Left cardiac atrium (tissue), 4 donors: ENCODE measurements around the gene CES5A. TPM values are rescaled to one million over a fixed set of nuclear protein-coding genes. Genes with fewer than 3 reads are reported as not detected.
"Not testable (repeated sequence)": the region's sequence is repeated elsewhere in the genome, so short reads cannot be mapped to it uniquely, and the experiment has no call there.

Experiments used
- ATAC-seq, 2 donors: fragments of 200-7000 bp; cut with Tn5 transposase; one replicate each; pipeline ENCODE4 v1.9.1; 2020; ENCODE audit warnings: mild to moderate bottlenecking in 2 of 2, moderate library complexity in 2 of 2
- DNase-seq: peaks from one replicate; pipeline ENCODE4 v3.0.0-alpha.2; 2020
- intact Hi-C, 2 donors: fragments of 100-400 bp; cut with DNase I; formaldehyde crosslinking; loops; one replicate each; pipeline versions ENCODE4 v1.14.1 to v1.15.1; 2022 to 2023
- total RNA-seq, 2 donors: library from RNA; stranded (reverse); fragmentation: NEBNext Ultra II Directional; extraction: Animal tissue kit (Norgen Biotek cat#: 25700); gene quantifications; one replicate each; pipeline ENCODE4 v1.2.1, GENCODE V29; 2021
- donor health status: DM: no; HTN: yes; CAD: no.
- donor health status: DM: no; HTN: yes; CAD: no; lungs with severe emphysema.
- donor health status: DM: yes; HTN: yes; CAD: no.
- donor health status: Dilated cardiomyopathy.

Gene CES5A
- total RNA-seq, 2 donors from 2014 or later: 0.21 to 0.26 TPM

- ATAC-seq, DNase-seq, intact Hi-C loops: not testable (repeated sequence)
Observed at GRCh38 chr16:55835173-55835572, 40.0 kb downstream of the CES5A start.

DNA sequence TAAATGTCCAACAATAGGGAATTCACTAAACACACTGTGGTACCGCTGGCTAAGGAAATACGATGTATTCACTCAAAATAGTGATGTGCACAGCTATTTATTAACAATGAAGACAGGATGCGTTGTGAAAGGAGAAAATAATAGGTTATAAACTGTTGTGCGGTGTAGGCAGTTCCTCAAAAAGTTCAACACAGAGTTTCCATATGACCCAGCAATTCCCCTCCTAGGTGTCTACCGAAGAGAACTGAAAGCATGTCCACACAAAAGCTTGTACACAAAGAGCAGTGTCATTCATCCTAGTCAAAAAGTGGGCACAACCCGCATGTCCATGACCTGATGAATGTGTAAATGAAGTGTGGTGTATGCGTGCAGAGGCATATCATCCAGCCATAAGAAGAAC, 41.1 kb downstream of the CES5A start:
- intact Hi-C loops: no loop called here
- ATAC-seq (no peak), DNase-seq (no peak)

DNA sequence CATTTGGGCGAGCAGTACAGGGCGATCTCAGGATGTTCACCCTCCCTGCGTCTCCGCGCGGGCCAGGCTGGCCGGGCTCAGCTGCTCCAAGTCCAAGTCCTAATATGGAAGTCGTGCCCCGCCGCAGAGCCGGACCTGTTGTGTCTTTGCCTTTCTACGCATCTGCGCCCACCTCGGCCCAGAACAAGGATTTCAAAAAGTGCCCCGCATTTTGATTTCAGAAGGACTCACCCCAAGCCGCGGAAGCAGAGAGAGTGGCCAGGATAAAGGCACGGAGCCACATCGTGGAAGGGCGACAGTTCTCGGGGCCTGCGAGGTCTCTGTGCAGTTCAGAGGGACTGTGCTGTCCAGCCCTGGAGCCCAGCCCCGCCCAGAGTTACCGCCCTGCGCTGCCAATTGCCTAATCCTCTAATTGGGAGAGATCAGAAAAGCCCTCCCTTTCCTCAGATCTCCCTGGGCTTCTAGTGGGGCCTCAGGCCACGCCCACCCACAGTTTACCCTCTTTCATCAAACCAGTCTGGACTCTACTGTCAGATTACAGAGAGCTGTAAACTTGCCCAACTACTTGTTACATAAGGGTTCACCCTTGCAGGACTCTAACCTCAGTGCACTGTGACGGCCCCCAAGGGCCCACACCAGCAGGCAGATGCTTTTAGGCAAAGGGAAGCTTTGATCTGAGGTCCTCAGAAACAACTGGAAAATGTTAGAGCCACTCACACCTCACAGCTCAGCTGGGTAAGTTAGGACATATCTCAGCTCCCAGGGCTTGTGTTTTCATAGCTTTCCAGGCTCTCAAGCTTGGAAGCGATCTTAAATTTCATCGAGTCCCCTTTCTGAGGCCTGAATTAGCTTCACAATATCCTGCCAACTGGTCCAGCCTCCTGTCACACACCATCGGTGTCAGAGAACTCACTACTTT, 42.1 kb downstream of the CES5A start, which contains the start of gene CES1:
Gene CES1, minus strand, starts transcription at position 324 of the 919 bp plus-strand sequence. Its CDS starts 41 bp downstream, at position 283.
- intact Hi-C loops: no loop called here
- ATAC-seq (peak; percentile 81 to 84), DNase-seq (peak; percentile 69)

DNA sequence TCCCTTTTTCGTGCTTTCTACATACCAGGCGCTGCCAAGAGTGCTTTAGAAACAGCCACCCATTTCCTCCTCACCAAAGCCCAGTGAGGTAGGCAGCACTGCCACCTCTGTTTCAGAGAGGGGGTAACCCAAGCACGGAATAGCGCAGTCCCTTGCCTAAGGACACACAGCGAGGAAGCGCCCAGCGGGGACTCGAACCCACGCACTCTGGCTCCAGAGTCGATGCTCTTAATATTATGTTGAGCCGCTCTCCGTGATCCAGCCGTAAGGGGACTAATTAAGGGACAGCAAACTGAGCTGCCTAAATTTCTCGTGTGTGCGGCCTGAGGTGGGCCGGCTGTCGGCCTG, 42.8 kb downstream of the CES5A start:
- no peak for DNase-seq
- no peak for ATAC-seq
- intact Hi-C loops: no loop called here

GRCh38 chr16:55830658-55831294, 44.4 kb downstream of the CES5A start:
- ATAC-seq: no peak

DNA sequence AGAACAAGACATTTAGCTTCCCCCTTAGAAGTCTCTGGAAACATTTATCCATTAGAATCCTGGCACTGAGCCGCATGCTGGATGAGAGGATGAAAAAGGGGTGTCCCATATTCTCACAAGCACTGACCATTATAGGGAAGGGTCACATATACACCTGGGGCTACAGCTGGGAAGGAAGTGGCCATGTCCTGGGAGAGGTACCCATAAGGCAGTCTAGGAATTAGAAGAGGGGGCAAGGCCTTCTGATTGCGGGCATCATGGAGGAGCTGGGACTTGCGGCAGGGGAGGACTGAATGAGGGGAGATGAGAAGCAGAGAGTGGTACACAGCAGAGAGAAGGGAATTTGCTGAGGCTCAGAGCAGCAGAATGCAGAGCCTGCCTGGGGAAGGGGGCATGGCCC, 45.9 kb downstream of the CES5A start:
- ATAC-seq, DNase-seq, intact Hi-C loops: not testable (repeated sequence)

More at GRCh38 chr16:55830658-55831294, 44.4 kb downstream of the CES5A start:
- DNase-seq: no peak
- intact Hi-C loops: no loop called here

DNA sequence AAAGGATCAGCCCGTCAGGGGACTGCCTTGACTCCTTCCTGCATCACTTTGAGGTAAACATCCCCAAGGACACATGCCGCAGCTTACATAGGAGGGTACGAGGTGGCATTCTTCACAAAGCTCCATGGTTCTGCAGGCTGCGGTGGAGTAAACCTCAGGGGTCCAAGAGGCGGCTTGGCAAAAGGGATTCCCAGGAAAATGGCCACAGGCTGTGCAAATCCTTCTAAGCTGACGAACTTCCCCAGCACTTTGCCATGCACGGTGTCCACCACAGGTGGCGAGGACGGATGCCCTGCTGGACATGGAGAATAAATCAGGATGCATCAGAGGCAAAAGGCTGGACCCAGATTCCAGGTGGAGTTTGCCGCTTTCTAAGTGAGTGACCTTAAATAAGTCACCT, 46.5 kb downstream of the CES5A start:
- intact Hi-C loops: no loop called here
- ATAC-seq (no peak), DNase-seq (no peak)

GRCh38 chr16:55825115-55825728, 50.0 kb downstream of the CES5A start:
- intact Hi-C loops: no loop called here
- DNase-seq (no peak), ATAC-seq (no peak)

- no peak for ATAC-seq
- intact Hi-C loops: no loop called here
- DNase-seq: no peak
Observed at GRCh38 chr16:55824473-55825000, 50.6 kb downstream of the CES5A start.

DNA sequence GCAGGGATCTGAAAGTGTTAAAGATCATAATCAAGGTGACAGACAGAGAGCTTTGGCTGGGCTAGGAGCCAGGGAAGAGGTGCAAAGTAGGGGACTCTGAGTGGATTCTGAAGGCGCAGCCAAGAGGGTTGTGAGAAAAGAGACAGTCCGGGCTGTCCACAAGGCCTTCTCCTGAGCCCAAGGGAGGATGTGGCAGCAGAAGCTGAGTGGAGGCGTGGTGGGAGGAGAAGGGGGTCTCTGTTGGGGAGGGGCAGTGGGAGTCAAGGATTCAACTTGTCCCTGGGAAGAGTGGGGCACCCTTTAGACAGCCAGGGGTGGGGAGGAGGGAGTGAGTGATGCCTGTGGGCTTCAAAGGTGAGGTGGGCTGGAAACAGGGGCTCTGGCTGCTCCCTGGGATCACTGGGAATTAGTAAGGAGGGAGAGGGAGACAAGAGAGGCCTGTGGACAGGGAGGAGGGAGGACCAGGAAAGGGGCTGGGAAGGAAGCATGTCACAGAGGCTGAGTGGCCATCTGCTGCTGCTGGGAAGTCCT, 52.8 kb downstream of the CES5A start:
- intact Hi-C loops: no loop called here
- ATAC-seq: no peak
- DNase-seq: no peak

DNA sequence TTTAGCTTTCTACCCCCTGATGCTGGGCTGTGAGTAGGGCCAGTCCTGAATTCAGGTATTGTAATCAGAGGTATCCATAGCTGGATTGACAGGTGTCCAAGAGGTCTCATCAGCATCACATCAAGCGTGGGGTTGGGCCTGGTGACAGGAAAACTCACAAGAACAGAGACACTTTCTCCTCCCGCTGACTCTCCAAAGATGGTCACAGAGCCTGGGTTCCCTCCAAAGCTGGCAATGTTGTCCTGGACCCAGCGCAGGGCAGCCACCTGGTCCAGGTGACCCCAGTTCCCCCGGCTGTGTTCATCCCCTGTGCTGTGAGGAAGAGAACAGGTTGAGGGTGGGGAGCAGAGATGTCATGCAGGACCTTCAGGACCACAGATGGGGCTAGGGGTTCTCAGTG, 54.0 kb downstream of the CES5A start:
- intact Hi-C loops: no loop called here
- DNase-seq (no peak), ATAC-seq (no peak)

- intact Hi-C loops: no loop called here
- ATAC-seq: no peak
Observed at GRCh38 chr16:55820615-55821014, 54.6 kb downstream of the CES5A start.

DNA sequence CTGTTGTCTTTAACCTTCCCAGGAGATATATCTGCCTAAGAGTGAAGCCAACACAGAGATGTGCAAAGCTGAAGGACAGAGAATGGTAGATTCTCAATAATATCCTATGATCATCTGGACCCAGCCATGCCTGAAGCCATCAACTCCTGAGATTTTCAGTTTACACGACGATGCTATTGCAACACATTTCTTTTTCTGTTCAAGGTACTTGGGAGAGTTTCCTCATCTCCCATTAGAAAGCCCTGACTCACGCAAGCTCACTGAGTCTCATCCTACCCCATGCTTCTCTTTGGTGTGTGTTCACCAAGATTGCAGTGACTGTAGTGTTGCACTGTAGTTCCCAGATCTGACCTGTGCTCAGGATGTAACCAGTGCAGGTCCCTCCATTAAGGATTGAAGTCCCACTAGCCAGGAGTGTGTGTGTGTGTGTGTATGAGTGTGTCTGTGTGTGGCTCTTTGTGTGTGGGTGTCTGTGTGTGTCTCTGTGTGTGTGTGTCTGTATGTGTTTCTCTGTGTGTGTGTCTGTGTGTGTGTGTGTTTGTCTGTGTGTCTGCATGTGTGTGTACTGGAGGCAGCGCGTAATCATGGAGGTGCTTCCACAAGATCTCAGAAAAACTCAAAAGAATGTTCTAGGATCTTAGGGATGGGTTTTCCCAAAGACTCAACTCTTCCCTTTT, 57.8 kb downstream of the CES5A start:
- intact Hi-C loops: no loop called here
- no peak for DNase-seq
- ATAC-seq: no peak

More at GRCh38 chr16:55820615-55821014, 54.6 kb downstream of the CES5A start:
- no peak for DNase-seq

GRCh38 chr16:55816222-55816621, 59.0 kb downstream of the CES5A start:
- intact Hi-C loops, DNase-seq: not testable (repeated sequence)
- peak in 1 of 2 donors; percentile 27 for ATAC-seq

GRCh38 chr16:55815320-55815719, 59.9 kb downstream of the CES5A start:
- no peak for ATAC-seq
- intact Hi-C loops: no loop called here
- no peak for DNase-seq

GRCh38 chr16:55814174-55814573, 61.0 kb downstream of the CES5A start:
- ATAC-seq, intact Hi-C loops, DNase-seq: not testable (repeated sequence)

- intact Hi-C loops, ATAC-seq, DNase-seq: not testable (repeated sequence)
Observed at GRCh38 chr16:55813730-55814129, 61.4 kb downstream of the CES5A start.

- DNase-seq (no peak), ATAC-seq (no peak)
- intact Hi-C loops: no loop called here
Observed at GRCh38 chr16:55812951-55813350, 62.2 kb downstream of the CES5A start.

- intact Hi-C loops: no loop called here
- DNase-seq (no peak), ATAC-seq (no peak)
Observed at GRCh38 chr16:55811811-55812210, 63.4 kb downstream of the CES5A start.
